Kasumi-1 (cell line): ENCODE results near the gene ESF1.

Experiments
- DNase-seq, 2 experiments: peaks; one replicate each; lab custom pipeline; 2025; lab: John Stamatoyannopoulos, UW

Gene ESF1

GRCh38 chr20:13736436-13737191 lies 48.1 kb downstream of the ESF1 start:
- no peak for DNase-seq

GRCh38 chr20:13735826-13736225 lies 48.9 kb downstream of the ESF1 start:
- DNase-seq: no peak

GRCh38 chr20:13723011-13723410 lies 61.7 kb downstream of the ESF1 start:
- DNase-seq: no peak

- no peak for DNase-seq
Measured at GRCh38 chr20:13718171-13718570, 66.5 kb downstream of the ESF1 start.

GRCh38 chr20:13717631-13718044 lies 67.1 kb downstream of the ESF1 start:
- no peak for DNase-seq

GRCh38 chr20:13715171-13715570 lies 69.5 kb downstream of the ESF1 start:
- DNase-seq: no peak

- DNase-seq: no peak
Measured at GRCh38 chr20:13708234-13708633, 76.5 kb downstream of the ESF1 start.

- no peak for DNase-seq
Measured at GRCh38 chr20:13703265-13703664, 81.5 kb downstream of the ESF1 start.

GRCh38 chr20:13701486-13701885 lies 83.2 kb downstream of the ESF1 start:
- DNase-seq: no peak

- DNase-seq: no peak
Measured at GRCh38 chr20:13700761-13701160, 84.0 kb downstream of the ESF1 start.

- DNase-seq: no peak
Measured at GRCh38 chr20:13694420-13695150, 90.1 kb downstream of the ESF1 start.

GRCh38 chr20:13692802-13693736 lies 91.7 kb downstream of the ESF1 start:
- no peak for DNase-seq

- DNase-seq: no peak
Measured at GRCh38 chr20:13690943-13691342, 93.8 kb downstream of the ESF1 start.

- no peak for DNase-seq
Measured at GRCh38 chr20:13687815-13688214, 96.9 kb downstream of the ESF1 start.

- no peak for DNase-seq
Measured at GRCh38 chr20:13685623-13686022, 99.1 kb downstream of the ESF1 start.

- DNase-seq: peak; percentile 86 to 89
Measured at GRCh38 chr20:13684566-13685222, 100.0 kb downstream of the ESF1 start.

GRCh38 chr20:13683833-13684232 lies 100.9 kb downstream of the ESF1 start:
- no peak for DNase-seq

- no peak for DNase-seq
Measured at GRCh38 chr20:13681248-13682125, 103.2 kb downstream of the ESF1 start.

- DNase-seq: no peak
Measured at GRCh38 chr20:13678944-13679343, 105.8 kb downstream of the ESF1 start.

- DNase-seq: no peak
Measured at GRCh38 chr20:13677241-13677640, 107.5 kb downstream of the ESF1 start.

GRCh38 chr20:13676682-13677081 lies 108.0 kb downstream of the ESF1 start:
- no peak for DNase-seq
